HG02642 (cell line): ENCODE results near the gene DMXL2.
"Not testable (repeated sequence)": the region's sequence is repeated elsewhere in the genome, so short reads cannot be mapped to it uniquely, and the experiment has no call there.

Experiments used
- ATAC-seq: cut with Tn5 transposase; IDR thresholded peaks from one replicate; pipeline ENCODE4 v1.9.1; 2021; ENCODE audit warnings: mild to moderate bottlenecking; ENCODE audit not compliant: unreplicated experiment, poor library complexity

DMXL2 gene

GRCh38 chr15:51497806-51498205 lies 124.8 kb downstream of the DMXL2 start:
- no peak for ATAC-seq

- no peak for ATAC-seq
These were observed 126.3 kb downstream of the DMXL2 start for GRCh38 chr15:51496246-51496645.

DNA sequence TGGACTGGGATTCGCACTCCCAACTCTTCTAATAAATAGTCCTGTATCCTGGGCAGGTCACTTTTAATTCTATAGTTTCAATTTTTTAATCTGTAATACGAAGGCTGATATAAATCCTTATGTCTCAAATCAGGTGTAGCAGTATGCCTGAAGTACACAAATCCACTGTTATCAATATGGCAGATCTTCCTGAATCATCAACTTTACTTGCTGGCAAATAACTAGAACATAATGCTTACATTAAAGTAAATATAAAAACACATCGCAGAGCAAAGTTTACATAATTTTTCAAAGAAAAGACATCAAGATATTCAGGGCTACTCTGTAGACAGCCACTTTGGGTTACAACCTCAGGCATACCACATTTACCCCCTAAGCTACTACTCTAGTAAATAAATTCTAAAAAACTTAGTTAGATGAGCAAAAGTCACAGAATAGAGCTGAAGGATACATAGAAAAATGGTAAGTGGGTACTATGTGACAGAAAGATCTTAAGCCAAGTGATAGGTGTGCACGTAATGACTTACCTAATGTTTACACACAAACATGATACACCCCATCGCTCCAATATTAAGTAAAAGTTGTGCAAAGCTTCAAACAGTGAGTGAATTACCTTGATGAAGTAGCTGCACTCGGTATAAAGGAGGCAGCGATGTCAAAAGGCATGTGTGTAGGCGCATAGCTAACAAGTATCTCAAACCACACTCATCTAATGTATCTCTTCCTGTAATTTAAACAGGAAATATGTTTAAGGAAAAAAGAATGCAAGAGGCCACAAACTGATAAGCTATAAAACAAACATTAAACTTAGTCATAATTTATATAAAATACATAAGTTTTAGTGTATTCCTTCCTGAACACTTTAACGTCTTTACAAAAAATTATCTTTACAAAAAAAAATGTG lies 127.9 kb downstream of the DMXL2 start:
- no peak for ATAC-seq

- ATAC-seq = no peak
These were observed 128.7 kb downstream of the DMXL2 start for GRCh38 chr15:51493892-51494291.

DNA sequence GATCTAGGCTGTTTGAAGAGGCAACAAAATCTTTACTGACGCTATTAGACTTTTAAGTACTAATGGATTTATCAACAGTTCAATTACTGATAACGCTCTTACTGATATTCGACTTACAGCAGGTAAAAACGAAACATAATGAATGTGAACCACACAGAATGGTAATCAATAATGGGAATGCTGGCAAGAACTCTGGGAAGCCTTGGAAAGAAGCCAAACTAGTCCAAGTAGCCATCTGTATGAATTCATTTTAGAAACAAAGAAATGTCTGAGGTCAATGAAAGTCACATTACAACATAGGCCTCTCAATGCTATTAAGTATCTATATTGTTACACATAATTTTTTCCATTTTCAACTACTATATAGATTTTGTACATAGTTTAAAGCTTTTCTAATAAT lies 130.0 kb downstream of the DMXL2 start:
- ATAC-seq = no peak

- ATAC-seq = no peak
These were observed 130.6 kb downstream of the DMXL2 start for GRCh38 chr15:51491941-51492340.

- ATAC-seq = no peak
These were observed 137.8 kb downstream of the DMXL2 start for GRCh38 chr15:51484781-51485180.

GRCh38 chr15:51483985-51484384 lies 138.6 kb downstream of the DMXL2 start:
- no peak for ATAC-seq

DNA sequence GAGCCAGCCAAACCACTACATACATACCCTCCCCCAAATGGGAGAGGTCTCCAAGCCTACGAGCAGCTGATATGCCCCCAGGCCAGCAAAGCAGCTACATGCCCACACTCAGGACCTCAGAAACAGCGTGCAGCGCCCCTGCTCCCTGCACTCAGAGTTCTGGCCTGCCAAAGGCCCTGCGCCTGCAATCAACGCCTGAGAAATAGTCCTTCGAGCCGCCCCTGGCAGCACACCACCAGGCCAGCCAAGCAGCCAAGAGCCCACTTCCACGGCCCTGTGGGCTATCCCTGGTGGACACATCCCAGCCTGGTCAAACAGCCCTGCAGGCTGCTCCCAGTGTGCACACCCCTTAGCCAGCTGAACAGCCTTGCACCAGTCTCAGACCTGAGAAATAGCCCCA lies 139.1 kb downstream of the DMXL2 start:
- ATAC-seq = no peak

DNA sequence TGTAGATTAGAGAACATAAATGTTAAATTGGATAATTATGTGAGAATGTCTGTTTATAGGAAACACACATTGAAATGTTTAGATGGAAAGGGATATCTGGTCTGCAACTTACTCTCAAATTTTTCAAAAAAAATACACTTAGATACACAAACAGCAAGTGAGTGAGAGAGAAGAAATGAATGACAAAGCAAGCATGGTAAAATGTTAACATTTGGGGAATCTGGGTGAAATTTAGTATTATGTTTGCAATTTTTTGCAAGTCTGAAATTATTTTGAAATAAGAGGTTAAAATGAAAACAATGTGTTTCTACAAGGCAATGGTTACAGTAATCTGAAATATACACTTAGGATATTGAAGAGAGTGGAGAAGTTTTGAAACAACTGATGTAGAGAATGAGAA lies 146.8 kb downstream of the DMXL2 start:
- no peak for ATAC-seq

GRCh38 chr15:51470512-51470911 lies 152.1 kb downstream of the DMXL2 start:
- no peak for ATAC-seq

GRCh38 chr15:51460796-51461195 lies 161.8 kb downstream of the DMXL2 start:
- no peak for ATAC-seq

DNA sequence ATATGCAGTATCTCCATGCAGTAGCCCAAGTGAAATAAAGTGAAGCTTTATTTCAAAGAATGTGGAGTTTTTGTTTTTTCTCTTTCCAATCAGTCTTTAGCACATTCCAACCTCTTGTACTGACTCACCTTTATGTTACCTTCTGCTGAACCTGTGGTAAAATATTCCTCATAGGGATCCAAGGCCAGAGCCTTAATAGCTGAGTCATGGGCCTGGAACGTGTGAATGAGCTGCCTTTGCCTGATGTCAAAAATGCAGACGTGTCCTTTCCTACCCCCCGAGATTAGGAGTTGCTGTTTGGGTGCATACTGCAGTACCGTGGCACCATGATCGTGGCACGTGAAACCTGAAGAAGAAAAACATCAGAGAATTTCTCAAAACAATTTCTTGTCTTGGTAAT lies 172.6 kb downstream of the DMXL2 start:
- ATAC-seq = no peak

- no peak for ATAC-seq
These were observed 173.8 kb downstream of the DMXL2 start for GRCh38 chr15:51448622-51449399.

DNA sequence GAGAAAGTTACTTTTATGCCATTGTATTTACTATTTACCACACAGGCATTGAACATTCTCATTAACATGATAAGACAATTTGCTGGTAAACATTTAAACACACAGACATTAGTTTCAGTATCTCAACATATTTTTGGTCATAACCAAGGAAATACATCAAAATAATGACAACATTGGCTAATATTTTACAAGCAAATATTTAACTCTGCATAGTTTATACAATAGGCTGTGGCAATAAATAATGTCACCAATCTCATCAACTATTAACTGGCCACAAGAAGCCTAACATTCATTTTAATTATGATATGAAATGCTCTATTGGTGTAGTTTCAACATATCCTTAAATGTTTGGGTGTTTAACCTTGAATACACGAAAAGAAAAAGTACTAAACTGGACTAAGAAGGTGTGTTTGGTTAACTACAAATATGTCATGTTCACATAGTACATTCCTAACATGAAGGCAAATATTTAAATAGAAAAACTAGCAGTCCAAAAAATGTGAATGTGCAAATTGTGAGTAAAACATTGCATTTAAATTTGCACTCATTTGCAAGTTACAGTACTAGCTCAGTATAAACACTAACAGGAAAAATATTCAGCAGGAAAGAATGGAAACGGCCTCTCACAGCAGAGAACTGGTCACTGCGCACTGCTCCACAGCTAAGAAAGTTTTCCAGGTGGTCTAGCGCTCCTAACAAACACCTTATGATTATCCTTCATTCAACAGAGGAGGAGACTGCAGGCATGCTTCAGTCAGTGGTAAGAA lies 174.5 kb downstream of the DMXL2 start:
- ATAC-seq = no peak

DNA sequence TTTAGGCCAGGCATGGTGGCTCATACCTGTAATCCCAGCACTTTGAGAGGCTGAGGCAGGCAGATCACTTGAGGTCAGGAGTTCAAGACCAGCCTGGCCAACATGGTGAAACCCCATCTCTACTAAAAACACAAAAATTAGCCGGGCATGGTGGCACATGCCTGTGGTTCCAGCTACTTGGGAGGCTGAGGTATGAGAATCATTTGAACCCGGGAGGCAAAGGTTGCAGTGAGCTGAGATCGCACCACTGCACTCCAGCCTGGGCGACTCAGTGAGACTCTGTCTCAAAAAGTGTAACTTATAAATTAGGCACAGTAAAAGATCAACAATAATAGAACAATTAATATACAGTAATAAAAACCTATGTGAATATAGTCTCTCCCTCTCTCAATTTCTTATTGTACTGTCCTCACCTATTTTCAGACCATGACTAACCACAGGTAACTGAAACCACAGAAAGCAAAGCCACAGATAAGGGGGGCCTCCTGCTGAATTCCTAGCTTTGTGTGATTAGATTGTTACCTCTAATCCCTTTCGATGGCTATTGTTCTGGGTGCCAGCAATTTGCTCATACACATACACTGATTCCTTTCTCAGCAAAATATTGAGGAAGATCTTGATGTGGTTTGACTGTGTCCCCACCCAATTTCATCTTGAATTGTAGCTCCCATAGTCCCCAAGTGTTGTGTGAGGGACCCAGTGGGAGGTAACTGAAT lies 176.4 kb downstream of the DMXL2 start:
- ATAC-seq = not testable (repeated sequence)

DNA sequence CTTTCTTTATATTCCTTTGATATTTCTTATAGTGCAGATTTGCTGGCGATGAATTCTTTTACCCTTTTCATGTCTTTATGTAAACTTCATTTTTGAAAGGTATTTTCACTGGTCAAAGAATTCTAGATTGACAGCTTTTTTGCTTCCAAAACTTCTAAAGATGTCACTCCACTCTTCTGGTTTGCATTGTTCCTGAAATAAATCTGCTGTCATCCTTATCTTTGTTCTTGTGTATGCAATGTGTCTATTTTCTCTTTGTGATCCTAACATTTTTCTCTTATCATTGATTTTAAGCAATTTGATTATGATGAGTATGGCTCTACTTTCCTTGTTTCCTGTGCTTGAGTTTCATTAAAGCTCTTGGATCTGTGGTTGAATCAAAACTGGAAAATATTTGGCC lies 177.8 kb downstream of the DMXL2 start:
- no peak for ATAC-seq

DNA sequence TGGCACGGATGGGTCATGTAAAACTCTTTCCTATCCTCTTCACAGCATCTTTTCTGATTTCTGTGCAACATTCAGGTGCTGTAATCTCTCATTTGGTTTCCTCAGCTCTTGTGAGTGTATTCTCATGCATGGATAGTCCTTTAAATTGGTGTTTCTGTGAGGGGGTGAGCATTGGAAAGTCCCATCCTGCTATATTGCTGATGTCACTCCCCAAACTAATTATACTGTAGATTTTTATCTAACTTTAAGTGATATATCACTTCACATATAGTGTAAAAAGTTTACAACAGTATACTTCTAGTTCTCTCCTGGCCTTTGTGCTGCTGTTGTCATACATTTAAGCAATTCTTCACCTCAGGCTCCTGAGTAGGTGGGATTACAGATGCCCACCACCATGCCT lies 178.5 kb downstream of the DMXL2 start:
- ATAC-seq = no peak

DNA sequence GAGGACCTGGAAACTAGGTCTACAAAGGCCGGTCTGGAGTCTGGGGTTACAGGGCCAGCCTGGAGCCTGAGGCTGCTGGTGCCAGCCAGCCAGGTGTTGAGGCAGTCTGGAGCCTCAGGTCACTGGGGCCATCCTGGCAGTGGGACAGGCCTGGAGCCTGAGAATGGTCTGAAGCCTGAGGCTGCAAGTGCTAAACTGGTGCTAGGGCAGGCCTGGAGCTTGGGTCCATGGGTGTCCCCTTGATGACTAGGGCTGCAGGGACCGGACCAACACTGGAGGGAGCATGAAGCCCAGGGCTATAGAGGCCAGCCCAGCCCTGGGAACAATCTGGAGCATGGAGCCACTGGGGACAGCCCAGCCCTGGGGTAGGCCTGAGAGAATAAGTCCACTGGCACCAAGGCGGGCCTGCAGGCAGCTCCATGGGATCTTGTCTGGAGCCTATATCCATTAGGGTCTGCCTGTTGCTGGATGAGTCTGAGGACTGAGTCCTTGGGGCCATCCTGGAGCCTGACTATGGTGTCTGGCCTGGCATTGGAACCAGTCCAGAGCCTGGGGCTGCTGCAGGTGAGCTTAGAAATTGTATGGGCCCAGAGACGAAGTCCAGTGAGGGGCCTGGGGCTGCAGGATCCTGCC lies 179.2 kb downstream of the DMXL2 start:
- no peak for ATAC-seq

- ATAC-seq = no peak
These were observed 184.0 kb downstream of the DMXL2 start for GRCh38 chr15:51438526-51438925.
